Stimulated activated CD4-positive, alpha-beta T cell treated with anti-CD3 and anti-CD28 coated beads, Interleukin-12 subunit alpha, Interleukin-12 subunit beta, amount 100 ng/mL, for 48 hours (primary cell): Measurements from ENCODE around the gene LDHAL6A.
"Not testable (repeated sequence)": the region's sequence is repeated elsewhere in the genome, so short reads cannot be mapped to it uniquely, and the experiment has no call there.

Experiments used
- DNase-seq, 3 donors: peaks; one replicate each; pipeline ENCODE4 v3.0.0-alpha.2; 2020; ENCODE audit warnings: low read depth in 2 of 3, low spot score in 1 of 3

LDHAL6A gene

DNA sequence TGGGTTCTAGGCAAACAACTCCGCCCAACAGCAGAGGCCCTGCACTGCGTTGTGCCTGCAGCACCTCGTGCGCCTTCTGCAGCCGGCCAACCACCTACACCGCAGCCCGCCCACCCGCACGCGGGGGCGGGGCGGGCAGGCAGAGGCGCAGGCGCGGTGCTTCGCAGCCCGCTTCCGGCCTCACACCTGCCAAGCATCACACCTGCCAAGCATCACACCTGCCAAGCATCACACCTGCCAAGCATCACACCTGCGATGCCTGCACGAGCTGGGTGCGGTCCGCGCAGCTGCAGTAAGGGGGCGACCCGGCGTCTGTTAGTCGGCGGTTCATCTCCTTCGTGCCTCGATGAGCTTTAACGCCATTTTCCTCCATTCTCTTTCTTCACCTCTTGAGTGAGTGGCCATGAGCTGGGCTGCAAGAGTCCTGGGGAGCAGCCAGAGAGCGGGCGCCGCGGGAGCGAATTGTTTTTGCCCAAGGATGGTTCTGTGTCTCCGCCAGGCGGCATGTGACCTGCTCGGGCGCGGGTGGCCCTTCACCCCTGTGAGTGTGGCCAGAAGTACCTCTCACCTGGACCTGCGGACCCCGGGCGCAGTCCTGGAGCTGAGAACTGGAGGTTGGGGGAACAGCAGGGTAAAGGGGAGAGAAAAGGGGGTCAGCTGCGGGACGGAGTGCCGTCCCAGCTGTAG lies at the start of gene LDHAL6A:
TSS of gene LDHAL6A (plus strand) at position 171 of the 687 bp plus-strand sequence. CDS start 825 bp downstream, outside the sequence.
- no peak for DNase-seq

- not testable (repeated sequence) for DNase-seq
Observed at GRCh38 chr11:18407400-18407799, 48.3 kb upstream of the LDHAL6A start.

- peak in 1 of 3 donors; percentile 8 for DNase-seq
Observed at GRCh38 chr11:18408558-18409291, 46.9 kb upstream of the LDHAL6A start.

- no peak for DNase-seq
Observed at GRCh38 chr11:18416459-18416858, 39.2 kb upstream of the LDHAL6A start.

DNA sequence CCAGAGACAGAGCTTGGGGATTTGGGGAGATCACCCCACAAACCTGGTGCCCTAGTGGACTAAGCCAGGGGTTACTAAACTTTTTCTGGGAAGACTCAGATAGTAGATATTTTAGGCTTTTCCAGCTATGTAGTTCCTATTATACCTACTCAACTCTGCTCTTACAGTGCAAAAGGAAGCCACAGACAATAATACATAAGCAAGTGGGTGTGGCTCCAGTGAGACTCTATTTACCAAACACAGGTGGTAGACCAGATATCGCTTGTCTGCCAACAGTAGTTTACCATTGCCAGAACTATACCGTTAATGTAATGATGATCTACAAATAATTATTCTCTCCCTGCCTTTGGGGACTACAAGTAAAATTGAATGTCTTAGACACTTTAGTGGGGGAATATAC lies 36.6 kb upstream of the LDHAL6A start:
- DNase-seq = no peak

DNA sequence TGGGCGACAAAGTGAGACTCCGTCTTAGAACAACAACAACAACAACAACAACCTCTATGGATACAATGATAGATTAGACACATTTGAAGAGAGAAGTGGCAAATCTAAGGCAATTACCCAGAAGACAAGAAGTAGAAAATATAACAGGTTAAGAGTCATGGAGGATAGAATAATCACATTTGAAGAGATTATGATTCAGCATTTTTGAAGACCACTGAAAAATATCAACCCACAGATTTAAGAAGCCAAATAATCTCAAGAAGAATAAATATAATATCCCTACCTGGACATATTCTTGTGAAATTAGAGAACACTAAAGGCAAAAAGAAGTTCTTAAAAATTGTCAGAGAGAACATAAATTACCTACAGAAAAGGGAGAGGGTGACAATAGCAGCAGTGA lies 35.6 kb upstream of the LDHAL6A start:
- no peak for DNase-seq

DNA sequence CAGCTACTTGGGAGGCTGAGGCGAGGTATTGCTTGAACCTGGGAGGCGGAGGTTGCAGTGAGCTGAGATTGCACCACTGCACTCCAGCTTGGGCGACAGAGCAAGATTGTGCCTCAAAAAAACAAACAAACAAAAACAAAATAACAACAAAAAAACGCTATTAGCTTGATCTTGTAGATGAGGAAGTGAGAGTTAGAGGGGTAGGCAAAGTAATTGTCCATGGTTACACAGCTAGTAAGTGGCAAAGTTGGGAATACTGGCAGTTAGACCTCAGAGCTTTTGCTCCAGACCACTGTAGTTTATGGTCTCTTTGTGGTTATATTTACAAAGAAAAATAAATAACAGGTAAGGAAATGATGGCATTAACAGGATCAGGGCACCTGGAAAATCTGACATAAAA lies 28.4 kb upstream of the LDHAL6A start:
- DNase-seq = no peak

- DNase-seq = no peak
Observed at GRCh38 chr11:18429332-18429731, 26.3 kb upstream of the LDHAL6A start.

DNA sequence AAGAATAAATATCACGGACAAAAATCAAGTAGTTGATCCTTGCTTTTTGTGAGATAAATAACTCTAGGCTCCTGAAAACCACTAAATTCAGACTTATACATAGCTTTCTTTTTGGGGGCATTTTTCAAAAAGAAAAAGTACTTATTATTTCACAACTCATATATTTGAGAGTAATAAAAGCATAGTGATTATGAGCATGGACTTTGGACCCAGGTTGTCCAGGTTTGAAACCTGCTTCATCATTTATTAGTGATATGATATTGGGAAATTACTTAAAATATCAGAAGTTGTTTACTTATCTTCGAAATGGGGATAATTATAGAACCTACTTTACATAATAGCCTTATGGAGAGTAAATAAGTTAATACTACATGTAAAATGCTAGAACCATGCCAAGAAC lies 17.0 kb upstream of the LDHAL6A start:
- no peak for DNase-seq

DNA sequence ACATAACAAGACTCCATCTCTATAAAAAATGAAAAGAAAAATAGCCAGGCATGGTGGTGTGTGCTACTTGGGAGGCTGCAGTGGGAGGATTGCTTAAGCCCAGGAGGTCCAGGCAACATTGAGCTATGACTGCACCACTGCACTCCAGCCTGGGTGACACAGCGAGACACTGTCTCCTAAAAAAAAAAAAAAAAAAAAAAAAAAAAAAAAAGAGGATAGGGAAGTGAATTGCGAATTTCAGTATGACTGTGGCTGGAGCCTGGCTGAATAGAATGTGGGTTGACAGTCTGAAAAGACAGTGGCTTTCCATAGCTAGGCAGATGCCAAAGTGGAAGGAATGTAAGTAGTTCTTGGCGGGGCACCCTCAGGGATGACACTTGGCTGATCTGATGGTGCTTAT lies 6.4 kb upstream of the LDHAL6A start:
- DNase-seq = no peak

- DNase-seq = no peak
Observed at GRCh38 chr11:18452927-18453326, 2.7 kb upstream of the LDHAL6A start.

DNA sequence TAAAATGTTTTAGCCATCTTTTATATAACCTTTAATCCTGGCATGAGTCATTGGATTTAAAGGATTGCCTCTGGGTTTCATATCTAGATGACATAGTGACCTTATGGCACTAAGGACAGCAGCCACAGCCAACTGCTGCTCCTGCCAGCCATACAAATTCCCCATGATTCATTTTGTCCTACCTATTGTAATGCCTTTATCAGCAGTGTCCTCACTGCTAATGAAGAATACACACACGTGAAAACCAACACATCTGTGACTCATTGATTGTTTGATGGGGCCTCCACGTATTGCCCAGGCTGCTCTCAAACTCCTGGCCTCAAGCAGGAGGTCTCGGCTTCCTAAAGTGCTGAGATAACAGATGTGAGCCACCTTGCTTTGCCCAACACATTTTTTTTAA lies 1.8 kb downstream of the LDHAL6A start:
- no peak for DNase-seq

DNA sequence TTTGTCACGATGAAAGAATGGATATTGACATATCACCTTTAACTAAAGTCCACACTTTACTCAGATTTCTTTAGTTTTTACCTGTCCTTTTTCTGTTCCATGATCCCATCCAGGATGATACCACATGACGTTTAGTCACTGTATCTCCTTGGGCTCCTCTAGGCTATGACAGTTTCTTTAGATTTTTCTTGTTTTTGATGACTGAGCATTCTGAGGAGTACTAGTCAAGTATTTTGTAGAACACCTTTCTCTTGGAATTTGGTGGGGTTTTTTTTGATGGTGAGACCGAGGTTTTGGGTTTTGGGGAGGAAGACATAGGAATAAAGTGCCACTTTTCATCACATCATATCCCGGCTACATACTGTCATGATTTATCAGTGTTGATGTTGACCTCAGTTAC lies 4.0 kb downstream of the LDHAL6A start:
- DNase-seq = no peak

GRCh38 chr11:18461909-18462308 lies 6.3 kb downstream of the LDHAL6A start:
- DNase-seq = no peak

- DNase-seq = no peak
Observed at GRCh38 chr11:18463439-18463838, 7.8 kb downstream of the LDHAL6A start.

DNA sequence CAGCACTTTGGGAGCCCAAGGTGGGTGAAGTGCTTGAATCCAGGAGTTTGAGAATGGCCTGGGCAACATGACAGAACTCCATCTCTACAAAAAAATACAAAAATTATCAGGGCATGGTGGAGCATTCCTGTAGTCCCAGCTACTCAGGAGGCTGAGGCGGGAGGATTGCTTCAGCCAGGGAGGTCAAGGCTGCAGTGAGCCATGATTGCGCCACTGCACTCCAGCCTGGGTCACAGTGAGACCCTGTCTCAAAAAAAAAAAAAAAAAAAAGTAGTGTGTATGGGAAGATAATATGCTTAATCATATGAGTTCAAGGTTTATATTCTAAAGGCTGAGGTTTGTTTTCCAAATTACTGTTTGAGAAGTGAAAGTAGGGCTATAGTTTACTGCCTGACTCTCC lies 10.7 kb downstream of the LDHAL6A start:
- no peak for DNase-seq

- no peak for DNase-seq
Observed at GRCh38 chr11:18468059-18468458, 12.4 kb downstream of the LDHAL6A start.

- DNase-seq = no peak
Observed at GRCh38 chr11:18468961-18469360, 13.3 kb downstream of the LDHAL6A start.

DNA sequence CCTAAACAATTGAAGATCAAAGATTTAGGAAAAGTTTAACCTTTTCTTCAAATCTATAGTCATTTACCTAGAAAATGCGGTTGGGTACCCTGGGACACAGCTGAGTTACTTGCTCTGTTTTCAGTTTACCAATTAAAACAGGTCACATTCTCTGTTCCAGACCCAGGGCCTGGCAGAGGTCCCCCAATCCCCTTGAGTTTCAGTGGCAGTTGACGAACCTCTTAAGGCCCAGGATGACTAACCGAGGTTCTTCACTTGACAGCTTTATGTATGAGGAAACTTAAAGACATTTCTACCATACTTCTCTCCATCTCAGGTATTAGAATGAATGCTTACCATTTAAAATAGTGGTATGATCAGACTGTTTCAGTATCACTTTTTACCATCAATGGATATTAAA lies 16.3 kb downstream of the LDHAL6A start:
- peak in 2 of 3 donors; percentile 12 to 16 for DNase-seq

GRCh38 chr11:18472587-18472986 lies 16.9 kb downstream of the LDHAL6A start:
- no peak for DNase-seq

DNA sequence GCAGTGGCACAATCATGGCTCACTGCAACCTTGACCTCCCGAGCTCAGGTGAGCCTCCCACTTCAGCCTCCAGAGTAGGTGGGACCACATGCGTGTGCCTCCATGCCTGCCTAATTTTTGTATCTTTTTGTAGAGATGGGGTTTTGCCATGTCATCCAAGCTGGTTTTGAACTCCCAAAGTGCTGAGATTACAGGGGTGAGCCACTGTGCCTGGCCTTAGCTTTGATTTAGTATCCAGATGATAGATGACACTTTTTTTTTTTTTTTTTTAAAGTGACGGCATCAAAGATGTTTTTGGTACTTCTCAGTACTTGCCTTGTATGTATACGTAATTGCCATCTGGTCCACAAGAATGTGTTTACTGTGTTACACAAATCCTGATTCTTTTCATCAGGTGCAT lies 23.4 kb downstream of the LDHAL6A start:
- no peak for DNase-seq

DNA sequence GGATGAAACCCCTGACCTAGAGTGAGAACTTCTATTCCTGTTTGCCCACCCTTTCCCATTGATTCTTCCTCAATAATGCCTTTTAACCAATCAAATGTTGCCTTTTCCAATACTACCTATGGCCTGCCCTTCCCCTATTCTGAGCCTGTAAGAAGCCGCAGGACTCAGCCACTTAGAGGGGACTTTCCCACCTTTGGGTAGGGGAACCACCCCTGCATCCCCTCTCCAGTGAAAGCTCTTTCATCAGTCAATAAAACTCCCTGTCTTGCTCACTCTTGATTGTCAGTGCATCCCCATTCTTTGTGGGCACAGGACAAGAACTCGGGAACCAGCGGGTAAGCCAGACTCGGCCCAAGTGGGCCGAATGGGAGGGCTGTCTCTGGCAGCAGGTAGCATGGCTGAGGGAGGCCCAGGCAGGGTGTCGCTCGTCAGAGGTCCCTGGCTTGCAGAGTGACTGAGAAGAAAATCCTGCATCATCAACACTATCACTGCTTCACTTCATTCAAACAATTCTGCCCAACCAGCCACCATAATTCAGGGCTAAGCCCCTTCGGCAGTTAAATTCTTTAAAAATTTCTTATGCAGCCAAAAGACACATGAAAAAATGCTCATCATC lies 30.4 kb downstream of the LDHAL6A start:
- DNase-seq = no peak
